Right lobe of liver (tissue), 6 donors: ENCODE results near the gene KSR2. TPM values are rescaled to one million over a fixed set of nuclear protein-coding genes. Genes with fewer than 3 reads are reported as not detected.

Source experiments
- ATAC-seq, 4 donors: fragments of 200-7000 bp; cut with Tn5 transposase; one replicate each; pipeline ENCODE4 v1.9.1; 2020; ENCODE audit warnings: mild to moderate bottlenecking in 4 of 4, moderate library complexity in 4 of 4
- DNase-seq, 3 donors: peaks; one replicate each; pipeline ENCODE4 v3.0.0-alpha.2; 2020
- H3K27ac ChIP-seq, 3 donors: fragments of 200-600 bp; one replicate each; pipeline ENCODE4 v1.8.0; 2022
- H3K27me3 ChIP-seq, 2 donors: fragments of 200-600 bp; one replicate each; pipeline ENCODE4 v1.8.0; 2022
- H3K36me3 ChIP-seq, 4 donors: fragments of 200-600 bp; sonication (generic) in 1 of 4; one replicate each; pipeline versions ENCODE4 v1.5.1 to v1.8.0; 2017 to 2022; ENCODE audit warnings: control low read depth in 1 of 4
- H3K4me1 ChIP-seq, 4 donors: fragments of 200-600 bp; sonication (generic) in 1 of 4; one replicate each; pipeline versions ENCODE4 v1.5.1 to v1.8.0; 2017 to 2022; ENCODE audit warnings: control low read depth in 1 of 4
- H3K4me3 ChIP-seq, 3 donors: fragments of 200-600 bp; one replicate each; pipeline ENCODE4 v1.8.0; 2022
- H3K9me3 ChIP-seq, 4 donors: fragments of 200-600 bp; sonication (generic) in 1 of 4; one replicate each; pipeline versions ENCODE4 v1.5.1 to v1.8.0; 2017 to 2022; ENCODE audit warnings: control low read depth in 1 of 4
- POLR2A ChIP-seq: fragments of 450-650 bp; IDR thresholded peaks from one replicate; pipeline ENCODE4 v1.6.1; 2017; ENCODE audit warnings: antibody characterized with exemption, mild to moderate bottlenecking
- WGBS: methylation state at CpG from one replicate; pipeline ENCODE4 v1.1.6; 2018; ENCODE audit warnings: low coverage, low lambda C conversion rate; ENCODE audit not compliant: insufficient coverage; ENCODE audit errors: missing lambda C conversion rate; 5-methylcytosine and 5-hydroxymethylcytosine counted together
- intact Hi-C, 2 donors: fragments of 100-400 bp; cut with DNase I; formaldehyde crosslinking; loops; one replicate each; pipeline versions ENCODE4 v1.11.2 to v1.14.1; 2022
- total RNA-seq, 6 experiments: library from RNA; depleted of rRNA in 2 of 6; stranded (reverse); fragments of >200 nt in 2 of 6; fragmentation: NEBNext Ultra II Directional in 3 of 6; extraction: Animal tissue kit (Norgen Biotek cat#: 25700) in 3 of 6; gene quantifications; one replicate each; pipeline versions ENCODE4 v1.1.0 to v1.2.4, GENCODE V29; 2016 to 2023
- TF ChIP-seq, protein P1 (sequence below), 4 donors: fragments of 200-600 bp in 3 of 4; fragments of 450-650 bp in 1 of 4; IDR thresholded peaks; one replicate each; pipeline versions ENCODE4 v1.5.1 to v1.8.0; 2016 to 2022; ENCODE audit warnings: antibody characterized with exemption in 4 of 4, mild to moderate bottlenecking in 2 of 4
- donor health status: DM: no; HTN: yes; CAD: no.
- donor health status: DM: no; HTN: no; CAD: no.
- donor health status: DM: no; HTN: no; CAD: no.
- donor health status: DM: no; HTN: yes; CAD: no.
- donor health status: DM: no; HTN: yes; CAD: no.

The KSR2 gene
- total RNA-seq, 6 experiments from 2014 or later = 0.02 to 0.07 (median 0.02) TPM; not detected in 2

DNA sequence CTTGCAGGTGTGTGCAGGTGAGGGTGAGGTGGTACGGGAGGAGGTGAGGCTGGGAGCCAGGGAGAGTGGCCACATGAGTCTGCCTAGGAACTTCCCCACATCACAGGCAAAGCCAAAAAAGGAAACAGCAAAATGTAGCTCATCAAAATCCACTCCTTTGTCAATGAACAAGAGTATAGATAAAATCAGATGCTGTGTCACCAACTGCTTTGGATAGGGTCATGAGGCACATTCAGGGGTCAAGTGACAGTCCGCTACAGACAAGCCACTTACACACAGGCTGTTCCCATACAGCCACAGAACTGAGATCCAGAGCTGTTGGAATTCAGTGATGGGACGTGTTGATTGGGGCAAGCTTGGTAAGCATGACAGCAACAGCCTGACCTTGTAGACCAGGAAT, 507.1 kb downstream of the KSR2 start:
- no peak for DNase-seq
- Histone ChIP-seq H3K4me1 (peaks cover 0 to 2% (median 0%) of the 10 kb centered on the region in 4 donors), H3K9me3 (no peaks in the 10 kb centered on the region), H3K36me3 (no peaks in the 10 kb centered on the region), H3K4me3 (no peak overlapping the region), H3K27ac (no peak overlapping the region), H3K27me3 (no peaks in the 10 kb centered on the region)
- TF ChIP-seq POLR2A = no peak
- intact Hi-C loops = loop anchor here in 1 of 2 donors (10.0 kb wide), 1 partner anchor 87 kb away; no protein-coding TSS in a partner anchor
- no peak for ATAC-seq
- 100% methylated on average over 1 of the region's 3 CpGs for WGBS

DNA sequence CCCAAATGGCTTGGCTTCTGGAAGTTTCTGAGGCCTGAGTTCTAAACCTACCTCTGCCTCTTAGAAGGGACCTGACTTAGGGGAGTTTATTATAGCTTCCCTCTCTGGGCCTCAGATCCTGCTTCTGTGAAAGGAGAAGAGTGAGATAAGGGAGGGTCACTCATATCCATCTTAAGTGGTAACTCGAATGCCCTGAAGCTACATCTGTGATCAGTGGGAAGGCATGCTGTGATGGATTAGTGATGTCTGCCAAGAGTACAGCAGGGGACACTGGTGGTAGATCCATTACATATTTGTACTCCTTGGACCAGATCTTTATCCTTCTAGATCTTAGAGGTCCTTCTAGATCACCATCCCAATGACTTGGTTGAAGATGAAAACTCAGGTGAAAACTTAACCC, 509.6 kb downstream of the KSR2 start:
- Histone ChIP-seq H3K36me3 (no peaks in the 10 kb centered on the region), H3K4me3 (no peak overlapping the region), H3K27ac (no peak overlapping the region), H3K4me1 (no peaks in the 10 kb centered on the region), H3K27me3 (no peaks in the 10 kb centered on the region), H3K9me3 (no peaks in the 10 kb centered on the region)
- WGBS = 71% methylated on average over 1 of the region's 1 CpG
- intact Hi-C loops = no loop called here
- ATAC-seq (no peak), DNase-seq (no peak)
- no peak for TF ChIP-seq POLR2A
- TF ChIP-seq, protein P1, sequence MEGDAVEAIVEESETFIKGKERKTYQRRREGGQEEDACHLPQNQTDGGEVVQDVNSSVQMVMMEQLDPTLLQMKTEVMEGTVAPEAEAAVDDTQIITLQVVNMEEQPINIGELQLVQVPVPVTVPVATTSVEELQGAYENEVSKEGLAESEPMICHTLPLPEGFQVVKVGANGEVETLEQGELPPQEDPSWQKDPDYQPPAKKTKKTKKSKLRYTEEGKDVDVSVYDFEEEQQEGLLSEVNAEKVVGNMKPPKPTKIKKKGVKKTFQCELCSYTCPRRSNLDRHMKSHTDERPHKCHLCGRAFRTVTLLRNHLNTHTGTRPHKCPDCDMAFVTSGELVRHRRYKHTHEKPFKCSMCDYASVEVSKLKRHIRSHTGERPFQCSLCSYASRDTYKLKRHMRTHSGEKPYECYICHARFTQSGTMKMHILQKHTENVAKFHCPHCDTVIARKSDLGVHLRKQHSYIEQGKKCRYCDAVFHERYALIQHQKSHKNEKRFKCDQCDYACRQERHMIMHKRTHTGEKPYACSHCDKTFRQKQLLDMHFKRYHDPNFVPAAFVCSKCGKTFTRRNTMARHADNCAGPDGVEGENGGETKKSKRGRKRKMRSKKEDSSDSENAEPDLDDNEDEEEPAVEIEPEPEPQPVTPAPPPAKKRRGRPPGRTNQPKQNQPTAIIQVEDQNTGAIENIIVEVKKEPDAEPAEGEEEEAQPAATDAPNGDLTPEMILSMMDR (IDR thresholded peaks at IDR 0.05) = no peak

DNA sequence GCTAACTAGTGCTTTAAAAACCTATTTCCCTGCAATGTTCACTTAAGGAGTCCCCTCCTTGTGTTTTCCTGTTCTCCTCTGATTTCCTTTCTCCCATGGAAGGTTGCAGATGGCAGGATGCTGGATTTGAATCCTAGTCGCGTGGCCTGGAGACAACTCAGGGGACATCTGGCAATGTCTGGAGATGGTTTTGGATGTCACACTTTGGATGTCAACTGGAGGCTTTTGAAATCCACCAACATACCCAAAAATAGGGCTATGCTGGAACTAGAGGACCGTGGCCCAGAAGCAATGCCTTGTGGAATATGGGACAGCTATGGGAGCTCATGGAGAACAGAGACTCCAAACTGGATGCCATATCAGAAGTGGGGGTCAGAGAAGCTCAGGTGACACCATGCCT, 511.6 kb downstream of the KSR2 start:
- Histone ChIP-seq H3K4me3 (no peak overlapping the region), H3K27ac (no peak overlapping the region), H3K4me1 (no peaks in the 10 kb centered on the region), H3K9me3 (no peaks in the 10 kb centered on the region), H3K36me3 (no peaks in the 10 kb centered on the region), H3K27me3 (no peaks in the 10 kb centered on the region)
- TF ChIP-seq POLR2A = no peak
- TF ChIP-seq, protein P1 (IDR thresholded peaks at IDR 0.05) = no peak
- ATAC-seq (no peak), DNase-seq (no peak)
- intact Hi-C loops = no loop called here
- WGBS = 67% methylated on average over 2 of the region's 3 CpGs

DNA sequence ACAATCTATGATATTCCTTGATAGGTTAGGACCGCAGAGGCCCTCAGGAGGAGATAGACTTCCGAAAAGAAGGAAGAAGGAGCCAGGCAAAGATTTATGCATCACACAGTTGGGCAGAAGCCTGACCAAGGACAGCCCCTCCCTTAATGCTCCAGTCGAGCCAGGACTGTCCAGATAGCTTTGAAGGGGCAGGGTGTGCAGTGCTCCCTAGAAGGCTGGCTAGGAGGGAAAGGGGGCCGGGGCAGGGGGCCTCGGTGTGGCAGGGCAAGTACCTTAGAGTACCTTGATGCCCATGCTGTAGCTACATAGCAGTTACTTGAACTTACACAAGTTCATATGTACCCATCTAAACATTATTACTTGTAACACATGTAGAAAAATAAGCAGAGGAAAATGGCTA, 512.7 kb downstream of the KSR2 start:
- DNase-seq (no peak), ATAC-seq (no peak)
- Histone ChIP-seq H3K9me3 (no peaks in the 10 kb centered on the region), H3K27ac (no peak overlapping the region), H3K4me3 (no peak overlapping the region), H3K27me3 (no peaks in the 10 kb centered on the region), H3K4me1 (no peaks in the 10 kb centered on the region), H3K36me3 (no peaks in the 10 kb centered on the region)
- TF ChIP-seq POLR2A = no peak
- TF ChIP-seq, protein P1 (IDR thresholded peaks at IDR 0.05) = no peak
- 76% methylated on average over 2 of the region's 5 CpGs for WGBS
- intact Hi-C loops = no loop called here

DNA sequence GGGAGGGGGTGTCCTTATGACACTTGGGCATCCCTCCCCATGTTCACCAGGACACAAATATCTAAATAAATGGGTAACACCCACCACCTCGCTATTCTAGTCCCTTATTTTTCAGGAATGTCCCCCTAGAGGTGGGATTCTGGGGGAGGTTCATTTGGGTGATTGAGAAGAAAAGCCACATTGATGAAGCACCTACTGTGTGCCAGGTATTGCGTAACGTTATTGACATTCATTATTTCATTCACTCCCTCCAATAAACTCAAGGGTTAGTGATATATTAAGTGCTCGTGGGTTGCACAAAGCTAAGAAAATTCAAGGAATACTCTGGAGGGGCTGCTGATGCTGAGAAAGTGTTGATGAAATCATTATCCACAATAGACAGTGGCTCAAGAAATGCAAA, 514.8 kb downstream of the KSR2 start:
- 40% methylated on average over 3 of the region's 4 CpGs for WGBS

More for the DNA sequence above, 514.8 kb downstream of the KSR2 start:
- H3K27me3 ChIP-seq = no peaks in the 10 kb centered on the region
- no peak overlapping the region for H3K27ac ChIP-seq
- no peaks in the 10 kb centered on the region for H3K9me3 ChIP-seq
- ATAC-seq (no peak), DNase-seq (no peak)
- H3K4me3 ChIP-seq = no peak overlapping the region
- TF ChIP-seq, protein P1 (IDR thresholded peaks at IDR 0.05) = no peak
- TF ChIP-seq POLR2A = no peak
- H3K36me3 ChIP-seq = no peaks in the 10 kb centered on the region
- H3K4me1 ChIP-seq = no peaks in the 10 kb centered on the region
- intact Hi-C loops = no loop called here
